SK-N-SH (cell line): Measurements from ENCODE around the gene AUTS2.

Experiments
- EP300 ChIP-seq, 2 experiments: IDR thresholded peaks; 2 replicates each; pipeline versions ENCODE4 v1.4.0 to v1.6.1; 2012; ENCODE audit warnings: borderline replicate concordance in 1 of 2, low read depth in 1 of 2, low read length in 1 of 2
- POLR2AphosphoS5 ChIP-seq: IDR thresholded peaks from 2 replicates; pipeline ENCODE4 v1.6.1; 2012; ENCODE audit warnings: low read depth, low read length
- RAD21 ChIP-seq: IDR thresholded peaks from 2 replicates; pipeline ENCODE4 v1.6.1; 2012; ENCODE audit warnings: mild to moderate bottlenecking, low read length
- TAF1 ChIP-seq: IDR thresholded peaks from 2 replicates; pipeline ENCODE4 v1.6.1; 2012; ENCODE audit warnings: low read depth, mild to moderate bottlenecking, low read length, moderate library complexity, borderline replicate concordance
- TEAD4 ChIP-seq: IDR thresholded peaks from 2 replicates; pipeline ENCODE4 v1.4.0; 2012; ENCODE audit warnings: mild to moderate bottlenecking, borderline replicate concordance; ENCODE audit not compliant: insufficient read depth
- TF ChIP-seq, protein P1 (sequence below): fragments of 200-600 bp; sonication (generic); IDR thresholded peaks from 2 replicates; pipeline ENCODE4 v1.6.1; 2017; ENCODE audit warnings: antibody characterized with exemption, mild to moderate bottlenecking, moderate library complexity
- TF ChIP-seq, protein P2 (sequence below): IDR thresholded peaks from 2 replicates; pipeline ENCODE4 v1.6.1; 2012; ENCODE audit warnings: mild to moderate bottlenecking, low read depth, low read length, moderate library complexity

DNA sequence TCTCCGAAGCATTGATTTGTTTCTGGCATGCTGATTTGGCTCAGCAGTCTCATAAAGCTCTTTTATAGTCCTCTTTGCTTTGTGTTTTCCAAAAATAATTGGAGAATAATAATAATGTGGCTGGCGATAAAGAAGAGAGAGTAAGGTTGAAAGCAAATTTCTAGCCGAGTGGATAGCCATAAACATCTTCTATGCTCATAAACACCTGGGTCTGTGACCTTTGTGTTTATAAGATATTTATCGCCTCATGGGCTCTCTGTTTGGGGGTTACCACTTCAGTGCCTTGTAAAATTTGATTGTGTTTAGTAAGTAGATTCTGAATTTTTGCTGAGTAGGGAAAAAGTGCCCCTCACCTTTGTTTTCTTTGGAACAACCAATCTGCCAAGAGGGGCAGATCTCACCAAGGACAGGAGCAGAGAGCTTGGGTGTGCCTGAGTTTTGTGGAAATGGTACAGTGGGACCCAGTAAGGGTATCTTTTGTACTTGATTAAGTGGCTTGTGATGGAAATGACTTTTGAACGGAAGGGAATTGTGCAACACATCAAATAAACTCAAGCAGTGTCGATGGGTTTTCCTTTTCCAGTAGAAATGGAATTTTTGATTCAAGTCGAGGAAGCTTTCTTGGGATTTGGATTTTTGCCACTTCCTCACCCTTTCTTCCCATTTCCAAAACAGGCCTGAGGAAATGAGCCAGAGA, 220.5 kb downstream of the AUTS2 start:
- TF ChIP-seq RAD21, result no peak
- TF ChIP-seq, protein P1, sequence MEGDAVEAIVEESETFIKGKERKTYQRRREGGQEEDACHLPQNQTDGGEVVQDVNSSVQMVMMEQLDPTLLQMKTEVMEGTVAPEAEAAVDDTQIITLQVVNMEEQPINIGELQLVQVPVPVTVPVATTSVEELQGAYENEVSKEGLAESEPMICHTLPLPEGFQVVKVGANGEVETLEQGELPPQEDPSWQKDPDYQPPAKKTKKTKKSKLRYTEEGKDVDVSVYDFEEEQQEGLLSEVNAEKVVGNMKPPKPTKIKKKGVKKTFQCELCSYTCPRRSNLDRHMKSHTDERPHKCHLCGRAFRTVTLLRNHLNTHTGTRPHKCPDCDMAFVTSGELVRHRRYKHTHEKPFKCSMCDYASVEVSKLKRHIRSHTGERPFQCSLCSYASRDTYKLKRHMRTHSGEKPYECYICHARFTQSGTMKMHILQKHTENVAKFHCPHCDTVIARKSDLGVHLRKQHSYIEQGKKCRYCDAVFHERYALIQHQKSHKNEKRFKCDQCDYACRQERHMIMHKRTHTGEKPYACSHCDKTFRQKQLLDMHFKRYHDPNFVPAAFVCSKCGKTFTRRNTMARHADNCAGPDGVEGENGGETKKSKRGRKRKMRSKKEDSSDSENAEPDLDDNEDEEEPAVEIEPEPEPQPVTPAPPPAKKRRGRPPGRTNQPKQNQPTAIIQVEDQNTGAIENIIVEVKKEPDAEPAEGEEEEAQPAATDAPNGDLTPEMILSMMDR, result no peak
- TF ChIP-seq, protein P2, sequence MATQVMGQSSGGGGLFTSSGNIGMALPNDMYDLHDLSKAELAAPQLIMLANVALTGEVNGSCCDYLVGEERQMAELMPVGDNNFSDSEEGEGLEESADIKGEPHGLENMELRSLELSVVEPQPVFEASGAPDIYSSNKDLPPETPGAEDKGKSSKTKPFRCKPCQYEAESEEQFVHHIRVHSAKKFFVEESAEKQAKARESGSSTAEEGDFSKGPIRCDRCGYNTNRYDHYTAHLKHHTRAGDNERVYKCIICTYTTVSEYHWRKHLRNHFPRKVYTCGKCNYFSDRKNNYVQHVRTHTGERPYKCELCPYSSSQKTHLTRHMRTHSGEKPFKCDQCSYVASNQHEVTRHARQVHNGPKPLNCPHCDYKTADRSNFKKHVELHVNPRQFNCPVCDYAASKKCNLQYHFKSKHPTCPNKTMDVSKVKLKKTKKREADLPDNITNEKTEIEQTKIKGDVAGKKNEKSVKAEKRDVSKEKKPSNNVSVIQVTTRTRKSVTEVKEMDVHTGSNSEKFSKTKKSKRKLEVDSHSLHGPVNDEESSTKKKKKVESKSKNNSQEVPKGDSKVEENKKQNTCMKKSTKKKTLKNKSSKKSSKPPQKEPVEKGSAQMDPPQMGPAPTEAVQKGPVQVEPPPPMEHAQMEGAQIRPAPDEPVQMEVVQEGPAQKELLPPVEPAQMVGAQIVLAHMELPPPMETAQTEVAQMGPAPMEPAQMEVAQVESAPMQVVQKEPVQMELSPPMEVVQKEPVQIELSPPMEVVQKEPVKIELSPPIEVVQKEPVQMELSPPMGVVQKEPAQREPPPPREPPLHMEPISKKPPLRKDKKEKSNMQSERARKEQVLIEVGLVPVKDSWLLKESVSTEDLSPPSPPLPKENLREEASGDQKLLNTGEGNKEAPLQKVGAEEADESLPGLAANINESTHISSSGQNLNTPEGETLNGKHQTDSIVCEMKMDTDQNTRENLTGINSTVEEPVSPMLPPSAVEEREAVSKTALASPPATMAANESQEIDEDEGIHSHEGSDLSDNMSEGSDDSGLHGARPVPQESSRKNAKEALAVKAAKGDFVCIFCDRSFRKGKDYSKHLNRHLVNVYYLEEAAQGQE, result no peak
- no peak for TF ChIP-seq POLR2AphosphoS5
- TF ChIP-seq TAF1, result no peak
- TF ChIP-seq TEAD4, result no peak
- no peak for TF ChIP-seq EP300 (IDR thresholded peaks at IDR 0.05; ENCODE audit: borderline replicate concordance in 1 of 2, low read depth in 1 of 2, low read length in 1 of 2)
